Memory B cell (primary cell): ENCODE measurements around the gene ABCC1.

ENCODE experiments used
- ATAC-seq: fragments of 150-1000 bp; cut with Tn5 transposase; 2 replicates; pipeline ENCODE4 v1.10.0; 2021; ENCODE audit warnings: low read depth, mild to moderate bottlenecking, moderate library complexity
- DNase-seq, 2 donors: peaks; one replicate each; pipeline ENCODE4 v3.0.0; 2022; ENCODE audit warnings: low spot score in 2 of 2
- H3K27ac Mint-ChIP-seq: one replicate; pipeline ENCODE4 v1.8.0; 2022; ENCODE audit warnings: mild to moderate bottlenecking, moderate library complexity, mixed read lengths
- H3K27me3 Mint-ChIP-seq: one replicate; pipeline ENCODE4 v1.8.0; 2022; ENCODE audit warnings: mixed read lengths
- H3K36me3 Mint-ChIP-seq: one replicate; pipeline ENCODE4 v1.8.0; 2022; ENCODE audit warnings: mild to moderate bottlenecking, mixed read lengths
- H3K4me1 Mint-ChIP-seq: one replicate; pipeline ENCODE4 v1.8.0; 2022; ENCODE audit warnings: mixed read lengths
- H3K4me3 Mint-ChIP-seq: one replicate; pipeline ENCODE4 v1.8.0; 2022; ENCODE audit warnings: mild to moderate bottlenecking, moderate library complexity, mixed read lengths
- H3K9me3 Mint-ChIP-seq: one replicate; pipeline ENCODE4 v1.8.0; 2022; ENCODE audit warnings: mixed read lengths

Gene ABCC1

DNA sequence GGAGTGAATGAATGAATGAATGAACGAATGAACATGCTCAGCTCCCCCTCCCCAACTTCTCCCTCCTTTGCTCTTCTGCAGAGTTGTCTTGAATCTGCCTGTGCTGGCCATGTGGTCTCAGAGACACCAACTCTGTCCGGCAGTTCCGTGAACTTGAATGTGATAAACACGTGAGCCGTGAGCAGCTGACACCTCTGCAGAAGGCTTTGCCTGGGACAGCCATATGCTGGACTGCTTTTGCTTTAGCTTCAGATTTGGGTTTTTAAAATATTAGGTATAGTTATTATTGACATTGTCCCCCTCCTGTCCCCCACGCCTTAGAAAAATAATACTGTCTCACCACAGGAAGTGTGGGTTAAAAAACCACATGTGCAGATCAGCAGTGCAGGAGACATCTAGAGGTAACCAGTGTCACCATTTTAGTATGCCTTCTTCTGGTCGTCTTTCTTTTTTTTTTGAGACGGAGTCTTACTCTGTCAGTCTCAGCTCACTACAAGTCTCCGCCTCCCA lies 83.8 kb downstream of the ABCC1 start:
- DNase-seq (no peak), ATAC-seq (peak; percentile 77)
- Mint-ChIP-seq H3K4me3 (no peak overlapping the region), H3K36me3 (peaks cover 15% of the 10 kb centered on the region), H3K27ac (peak overlapping the region; percentile 81), H3K9me3 (no peaks in the 10 kb centered on the region), H3K4me1 (peaks cover 16% of the 10 kb centered on the region), H3K27me3 (no peaks in the 10 kb centered on the region)

DNA sequence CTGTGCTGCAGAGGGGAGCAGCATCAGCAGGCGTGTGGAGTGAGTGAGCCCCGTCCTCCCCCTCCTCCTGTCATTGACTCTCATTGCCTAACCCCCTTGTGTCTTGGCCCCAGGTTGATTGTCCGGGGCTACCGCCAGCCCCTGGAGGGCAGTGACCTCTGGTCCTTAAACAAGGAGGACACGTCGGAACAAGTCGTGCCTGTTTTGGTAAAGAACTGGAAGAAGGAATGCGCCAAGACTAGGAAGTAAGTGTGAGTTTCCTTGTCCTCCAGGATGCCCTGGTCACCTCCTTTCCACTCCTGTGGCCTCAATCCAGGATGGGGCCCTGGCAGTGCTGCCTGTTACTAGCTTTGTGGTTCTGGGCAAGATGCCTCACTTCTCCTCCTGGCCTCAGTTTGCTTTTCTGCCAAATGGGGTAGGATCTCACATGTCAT lies 87.0 kb downstream of the ABCC1 start:
- Mint-ChIP-seq H3K36me3 (peaks cover 24% of the 10 kb centered on the region), H3K4me3 (no peak overlapping the region), H3K27me3 (no peaks in the 10 kb centered on the region), H3K9me3 (no peaks in the 10 kb centered on the region), H3K27ac (no peak overlapping the region), H3K4me1 (peaks cover 24% of the 10 kb centered on the region)
- no peak for DNase-seq
- no peak for ATAC-seq

DNA sequence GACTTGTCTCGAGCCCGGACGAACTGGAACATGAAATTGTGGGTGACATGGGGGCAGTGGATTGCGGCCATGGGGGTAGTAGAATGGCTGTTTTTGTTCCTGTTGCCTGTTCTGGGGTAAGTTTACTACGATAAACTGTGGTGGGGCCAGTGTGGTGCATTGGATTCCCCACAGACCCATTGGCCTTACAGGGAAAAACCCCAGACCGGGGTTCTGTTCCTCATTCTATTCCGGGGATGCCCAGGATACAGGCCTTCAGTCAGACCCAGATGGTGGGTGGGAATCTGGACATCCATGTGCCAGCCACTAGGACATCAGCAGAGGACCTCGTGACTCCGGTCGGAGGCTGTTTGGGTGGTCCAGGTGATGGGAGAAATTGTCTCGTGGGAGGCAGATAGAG lies 88.1 kb downstream of the ABCC1 start:
- Mint-ChIP-seq H3K4me3 (no peak overlapping the region), H3K27ac (peak overlapping the region; percentile 2), H3K36me3 (peaks cover 21% of the 10 kb centered on the region), H3K4me1 (peaks cover 24% of the 10 kb centered on the region), H3K27me3 (no peaks in the 10 kb centered on the region), H3K9me3 (no peaks in the 10 kb centered on the region)
- ATAC-seq (no peak), DNase-seq (no peak)

DNA sequence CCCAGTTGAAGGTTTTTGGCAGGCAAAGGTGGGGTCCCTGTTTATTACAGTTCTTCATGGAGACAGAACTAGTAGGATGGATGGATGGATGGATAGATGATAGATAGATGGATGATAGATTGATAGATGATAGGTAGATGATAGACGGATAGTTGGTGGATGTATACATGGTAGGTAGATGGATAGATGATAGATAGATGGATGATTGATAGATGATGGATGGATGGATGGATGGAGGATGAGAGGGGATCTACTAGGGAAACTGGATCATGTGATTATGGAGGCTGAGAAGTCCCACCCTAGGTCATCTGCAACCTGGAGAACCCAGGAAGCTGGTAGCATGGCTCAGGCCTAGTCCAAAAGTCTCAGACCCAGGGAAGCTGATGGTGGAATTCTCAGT lies 88.6 kb downstream of the ABCC1 start:
- H3K27ac Mint-ChIP-seq = peak overlapping the region; percentile 2
- H3K4me3 Mint-ChIP-seq = no peak overlapping the region
- H3K4me1 Mint-ChIP-seq = peaks cover 19% of the 10 kb centered on the region
- no peaks in the 10 kb centered on the region for H3K27me3 Mint-ChIP-seq
- ATAC-seq (no peak), DNase-seq (no peak)
- peaks cover 21% of the 10 kb centered on the region for H3K36me3 Mint-ChIP-seq
- H3K9me3 Mint-ChIP-seq = no peaks in the 10 kb centered on the region

DNA sequence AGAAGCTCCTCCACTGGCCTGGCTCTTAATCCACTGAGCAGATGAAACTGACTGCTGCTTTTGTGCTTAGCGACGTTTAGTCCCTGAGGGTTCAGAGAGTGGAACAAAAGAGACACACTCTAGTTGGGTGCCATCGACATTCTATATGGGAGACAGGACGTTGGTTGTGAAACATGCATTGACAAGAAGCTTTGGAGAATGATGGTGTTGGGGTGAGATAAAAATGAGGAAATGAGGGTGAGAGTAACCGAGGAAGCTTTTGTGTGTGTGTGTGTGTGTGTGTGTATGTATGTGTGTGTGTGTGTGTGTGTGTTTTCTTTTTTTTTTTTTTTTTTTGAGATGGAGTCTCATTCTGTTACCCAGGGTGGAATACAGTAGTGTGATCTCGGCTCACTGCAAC lies 89.5 kb downstream of the ABCC1 start:
- Mint-ChIP-seq H3K4me1 (peaks cover 14% of the 10 kb centered on the region), H3K27ac (peak overlapping the region; percentile 87)

DNA sequence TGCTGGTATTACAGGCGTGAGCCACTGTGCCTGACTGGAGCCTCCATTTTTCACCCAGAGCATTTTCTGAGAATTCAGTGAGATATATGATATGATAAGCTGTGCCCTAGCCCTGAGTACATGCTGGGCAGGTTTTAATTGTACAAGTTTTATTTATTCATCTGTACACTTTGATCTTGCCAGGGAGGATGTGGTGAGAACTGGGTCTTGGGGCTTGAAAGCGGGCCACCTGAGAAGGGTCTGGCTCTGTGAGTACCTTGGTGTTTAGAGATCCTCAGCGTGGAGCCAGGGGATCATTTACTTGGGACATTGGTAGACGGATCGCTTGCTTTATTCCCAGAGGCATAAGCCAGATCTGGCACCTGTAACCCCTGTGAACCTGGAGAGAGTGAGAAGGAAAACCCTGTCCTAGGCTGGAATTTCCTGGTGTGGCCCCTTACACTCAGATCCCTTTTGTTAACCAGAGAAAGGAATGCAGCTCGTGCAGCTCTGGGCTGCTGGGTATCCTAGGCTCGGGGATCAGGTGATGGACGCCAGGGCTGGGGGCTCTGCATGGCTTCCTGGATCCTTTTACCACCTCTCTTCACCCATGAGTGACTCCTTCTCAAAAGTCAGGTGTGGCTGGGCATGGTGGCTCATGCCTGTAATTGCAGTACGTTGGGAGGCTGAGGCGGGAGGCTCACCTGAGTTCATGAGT lies 91.9 kb downstream of the ABCC1 start:
- Mint-ChIP-seq H3K27ac (no peak overlapping the region), H3K4me3 (no peak overlapping the region), H3K36me3 (peaks cover 29% of the 10 kb centered on the region), H3K4me1 (peaks cover 14% of the 10 kb centered on the region), H3K9me3 (no peaks in the 10 kb centered on the region), H3K27me3 (no peaks in the 10 kb centered on the region)
- no peak for ATAC-seq
- DNase-seq = no peak

More for the DNA sequence above, 89.5 kb downstream of the ABCC1 start:
- DNase-seq = no peak
- H3K9me3 Mint-ChIP-seq = no peaks in the 10 kb centered on the region
- H3K27me3 Mint-ChIP-seq = no peaks in the 10 kb centered on the region
- peaks cover 23% of the 10 kb centered on the region for H3K36me3 Mint-ChIP-seq
- peak; percentile 32 for ATAC-seq
- H3K4me3 Mint-ChIP-seq = no peak overlapping the region

DNA sequence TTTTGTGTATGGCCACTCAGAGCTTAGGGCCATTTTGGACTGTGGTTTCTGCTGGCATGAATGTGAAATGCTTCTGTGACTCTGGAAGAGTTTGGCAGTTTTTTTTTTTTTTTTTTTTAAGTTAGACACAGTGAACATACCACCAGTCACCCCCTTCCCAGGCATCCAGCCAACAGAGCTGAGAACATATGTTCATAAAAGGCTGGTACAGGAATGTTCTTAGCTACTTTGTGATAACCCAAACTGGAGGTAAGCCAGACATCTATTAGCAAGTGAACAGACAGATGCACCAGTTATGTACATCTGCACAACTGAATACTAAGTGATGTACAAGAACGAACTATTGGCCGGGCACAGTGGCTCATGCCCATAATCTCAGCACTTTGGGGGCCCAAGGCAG lies 92.7 kb downstream of the ABCC1 start:
- Mint-ChIP-seq H3K27ac (no peak overlapping the region), H3K9me3 (no peaks in the 10 kb centered on the region), H3K4me3 (no peak overlapping the region), H3K36me3 (peaks cover 29% of the 10 kb centered on the region), H3K27me3 (no peaks in the 10 kb centered on the region), H3K4me1 (peaks cover 14% of the 10 kb centered on the region)
- DNase-seq (no peak), ATAC-seq (no peak)

DNA sequence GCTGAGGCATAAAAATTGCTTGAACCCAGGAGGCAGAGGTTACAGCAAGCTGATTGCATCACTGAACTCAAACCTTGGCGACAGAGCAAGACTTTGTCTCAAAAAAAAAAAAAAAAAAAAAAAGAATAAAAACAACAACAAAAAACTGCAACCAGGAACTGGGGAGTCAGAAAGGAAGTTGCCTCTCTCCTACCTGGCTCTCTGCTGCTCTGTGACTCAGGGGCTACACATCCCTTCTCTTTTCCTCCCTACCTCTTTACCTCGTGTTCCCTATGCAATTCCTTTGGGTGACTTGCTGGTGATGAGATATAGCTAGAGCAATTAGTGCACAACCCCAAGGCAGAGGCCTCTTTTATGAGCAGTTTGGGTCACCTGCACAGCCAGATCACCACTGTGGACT lies 95.9 kb downstream of the ABCC1 start:
- H3K9me3 Mint-ChIP-seq = no peaks in the 10 kb centered on the region
- no peak overlapping the region for H3K4me3 Mint-ChIP-seq
- DNase-seq (no peak), ATAC-seq (no peak)
- H3K4me1 Mint-ChIP-seq = peaks cover 8% of the 10 kb centered on the region
- H3K27ac Mint-ChIP-seq = no peak overlapping the region
- peaks cover 32% of the 10 kb centered on the region for H3K36me3 Mint-ChIP-seq
- H3K27me3 Mint-ChIP-seq = no peaks in the 10 kb centered on the region

DNA sequence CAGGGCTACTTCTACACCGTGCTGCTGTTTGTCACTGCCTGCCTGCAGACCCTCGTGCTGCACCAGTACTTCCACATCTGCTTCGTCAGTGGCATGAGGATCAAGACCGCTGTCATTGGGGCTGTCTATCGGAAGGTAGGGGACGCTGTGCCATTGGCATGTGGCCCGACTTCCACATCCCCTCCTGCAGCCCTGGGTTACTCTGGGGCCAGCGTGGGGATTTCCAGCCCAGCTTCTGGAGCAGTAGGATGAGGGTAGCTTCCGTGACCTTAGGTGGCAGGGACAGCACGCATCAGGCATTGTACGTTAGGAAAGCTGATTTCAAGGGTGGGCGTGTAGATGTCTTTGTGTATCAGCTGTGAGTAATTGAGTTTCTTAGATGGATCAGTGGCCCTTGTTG lies 96.5 kb downstream of the ABCC1 start:
- Mint-ChIP-seq H3K27me3 (no peaks in the 10 kb centered on the region), H3K4me3 (no peak overlapping the region), H3K27ac (no peak overlapping the region), H3K9me3 (no peaks in the 10 kb centered on the region), H3K36me3 (peaks cover 33% of the 10 kb centered on the region), H3K4me1 (peaks cover 9% of the 10 kb centered on the region)
- ATAC-seq (no peak), DNase-seq (no peak)

DNA sequence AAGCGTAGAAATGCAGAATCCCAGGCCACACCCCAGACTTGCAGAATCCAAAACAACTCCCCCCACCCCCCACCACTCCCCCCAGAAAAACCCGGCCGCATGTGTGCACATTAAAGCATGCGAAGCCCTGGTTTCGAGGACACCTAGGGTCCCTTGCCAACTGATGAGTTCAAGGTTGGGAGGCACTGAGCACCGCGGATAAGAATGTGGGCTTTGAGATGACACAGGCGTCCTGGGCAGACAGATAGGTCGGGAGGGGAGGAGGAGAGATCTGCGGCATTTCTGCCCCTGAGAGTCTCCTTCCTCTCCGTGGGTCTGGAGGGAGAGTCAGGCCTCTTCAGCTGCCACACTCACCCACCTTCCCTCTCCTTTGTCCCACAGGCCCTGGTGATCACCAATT lies 98.3 kb downstream of the ABCC1 start:
- ATAC-seq (no peak), DNase-seq (no peak)
- peaks cover 38% of the 10 kb centered on the region for H3K36me3 Mint-ChIP-seq
- H3K9me3 Mint-ChIP-seq = no peaks in the 10 kb centered on the region
- peaks cover 9% of the 10 kb centered on the region for H3K4me1 Mint-ChIP-seq
- no peak overlapping the region for H3K27ac Mint-ChIP-seq
- H3K27me3 Mint-ChIP-seq = no peaks in the 10 kb centered on the region
- H3K4me3 Mint-ChIP-seq = no peak overlapping the region

DNA sequence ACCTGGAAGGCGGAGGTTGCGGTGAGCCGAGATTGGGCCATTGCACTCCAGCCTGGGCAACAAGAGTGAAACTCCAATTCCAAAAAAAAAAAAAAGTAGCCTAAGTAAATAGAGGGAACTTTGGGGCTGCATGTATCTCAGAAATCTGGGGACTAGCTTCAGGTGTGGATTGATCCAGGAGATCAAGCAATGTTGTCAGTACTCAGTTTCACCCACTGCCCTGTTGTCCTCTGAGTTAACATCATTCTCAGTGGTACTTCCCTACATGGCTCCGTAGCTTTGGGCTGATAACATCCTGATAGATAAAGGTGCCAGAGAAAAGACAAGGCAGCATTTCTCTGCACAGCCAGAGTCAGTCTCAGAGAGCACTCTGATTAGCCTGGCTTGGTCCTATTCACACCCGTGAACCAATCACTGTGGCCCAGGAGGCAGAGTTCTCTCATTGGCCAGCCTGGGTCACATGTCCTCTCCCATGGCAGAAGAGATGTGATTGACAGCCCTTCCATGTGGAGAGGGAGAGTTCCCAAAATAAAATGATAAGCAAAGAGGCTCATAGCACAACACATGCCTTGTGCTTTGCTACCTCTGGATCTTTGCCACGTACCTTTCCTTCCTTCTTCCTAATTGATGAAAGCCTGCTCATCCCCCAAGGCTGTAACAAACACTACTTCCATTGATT lies 99.6 kb downstream of the ABCC1 start:
- no peak for ATAC-seq
- Mint-ChIP-seq H3K36me3 (peaks cover 38% of the 10 kb centered on the region), H3K4me3 (no peak overlapping the region), H3K27ac (peak overlapping the region; percentile 33), H3K9me3 (no peaks in the 10 kb centered on the region), H3K27me3 (no peaks in the 10 kb centered on the region), H3K4me1 (peaks cover 9% of the 10 kb centered on the region)
- DNase-seq = no peak

DNA sequence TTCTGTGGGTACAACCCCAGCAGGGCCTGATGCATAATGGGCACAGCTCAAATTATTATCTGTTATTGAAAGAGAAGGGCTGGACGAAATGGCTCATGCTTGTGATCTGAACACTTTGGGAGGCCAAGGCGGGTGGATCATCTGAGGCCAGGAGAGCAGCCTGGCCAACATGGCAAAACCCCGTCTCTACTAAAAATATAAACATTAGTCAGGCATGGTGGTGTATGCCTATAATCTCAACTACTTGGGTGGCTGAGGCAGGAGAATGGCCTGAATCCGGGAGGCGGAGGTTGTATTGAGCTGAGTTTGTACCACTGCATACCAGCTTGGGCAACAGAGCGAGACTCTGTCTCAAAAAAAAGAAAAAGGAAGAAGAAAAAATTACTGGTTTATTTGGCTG lies 100.7 kb downstream of the ABCC1 start:
- DNase-seq = no peak
- Mint-ChIP-seq H3K4me3 (no peak overlapping the region), H3K27me3 (no peaks in the 10 kb centered on the region), H3K4me1 (peaks cover 9% of the 10 kb centered on the region), H3K36me3 (peaks cover 40% of the 10 kb centered on the region), H3K27ac (peak overlapping the region; percentile 33), H3K9me3 (no peaks in the 10 kb centered on the region)
- no peak for ATAC-seq

DNA sequence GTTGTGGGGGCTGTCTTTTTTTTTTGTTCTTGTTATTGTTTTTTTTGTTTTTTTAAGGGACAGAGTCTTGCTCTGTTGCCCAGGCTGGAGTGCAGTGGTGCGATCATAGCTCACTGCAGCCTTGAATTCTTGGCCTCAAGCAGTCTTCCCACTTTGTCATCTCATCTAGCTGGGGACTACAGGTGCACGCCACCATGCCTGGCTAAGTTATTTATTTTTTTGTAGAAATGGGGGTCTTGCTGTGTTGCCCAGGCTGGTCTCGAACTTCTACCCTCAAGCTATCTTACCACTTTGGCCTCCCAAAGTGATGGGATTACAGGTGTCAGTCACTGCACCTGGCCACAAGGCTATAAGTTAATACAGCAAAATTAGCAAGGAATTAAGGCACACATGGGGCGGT lies 101.7 kb downstream of the ABCC1 start:
- Mint-ChIP-seq H3K9me3 (no peaks in the 10 kb centered on the region), H3K4me3 (no peak overlapping the region), H3K4me1 (peaks cover 9% of the 10 kb centered on the region), H3K27me3 (no peaks in the 10 kb centered on the region), H3K27ac (no peak overlapping the region), H3K36me3 (peaks cover 39% of the 10 kb centered on the region)
- DNase-seq = no peak
- ATAC-seq = no peak

DNA sequence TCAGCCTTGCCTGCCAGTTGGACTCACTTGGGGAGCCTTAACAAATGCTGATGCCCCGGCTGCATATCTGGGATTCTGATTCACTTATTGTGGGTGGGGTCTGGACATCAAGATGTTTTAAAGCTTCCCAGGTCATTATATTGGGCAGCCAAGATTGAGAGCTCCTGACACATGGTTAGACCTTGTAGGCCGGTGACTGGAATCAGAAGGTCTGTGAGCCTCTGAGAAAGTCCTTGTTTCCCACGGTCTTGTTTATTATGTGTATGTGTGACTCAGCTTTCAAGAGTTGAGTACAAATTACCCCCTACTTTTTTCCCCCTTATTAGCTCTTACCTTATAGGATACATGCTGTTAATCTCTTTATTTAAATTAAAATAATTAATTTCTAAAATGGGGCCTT lies 103.5 kb downstream of the ABCC1 start:
- Mint-ChIP-seq H3K9me3 (no peaks in the 10 kb centered on the region), H3K27me3 (no peaks in the 10 kb centered on the region), H3K4me1 (peaks cover 9% of the 10 kb centered on the region), H3K4me3 (no peak overlapping the region), H3K27ac (no peak overlapping the region), H3K36me3 (peaks cover 46% of the 10 kb centered on the region)
- ATAC-seq (no peak), DNase-seq (no peak)

DNA sequence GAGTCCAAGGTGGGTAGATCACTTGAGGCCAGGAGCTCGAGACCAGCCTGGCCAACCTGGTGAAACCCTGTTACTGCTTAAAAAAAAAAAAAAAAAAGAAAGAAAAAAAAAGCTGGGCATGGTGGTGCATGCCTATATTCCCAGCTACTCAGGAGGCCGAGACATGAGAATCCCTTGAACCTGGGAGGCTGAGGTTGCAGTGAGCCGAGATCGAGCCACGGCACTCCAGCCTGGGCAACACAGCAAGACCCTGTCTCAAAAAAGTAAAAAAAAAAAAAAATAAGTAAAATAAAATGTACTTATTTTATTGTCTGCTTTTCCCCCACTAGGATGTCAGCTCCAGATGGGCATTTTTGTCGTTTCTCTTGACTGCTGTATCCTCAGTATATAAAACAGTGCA lies 107.7 kb downstream of the ABCC1 start:
- H3K4me3 Mint-ChIP-seq = no peak overlapping the region
- H3K9me3 Mint-ChIP-seq = no peaks in the 10 kb centered on the region
- no peak overlapping the region for H3K27ac Mint-ChIP-seq
- peaks cover 35% of the 10 kb centered on the region for H3K36me3 Mint-ChIP-seq
- ATAC-seq = no peak
- H3K27me3 Mint-ChIP-seq = no peaks in the 10 kb centered on the region
- no peak for DNase-seq
- peaks cover 9% of the 10 kb centered on the region for H3K4me1 Mint-ChIP-seq
